Nephron (organoid): ENCODE data around the gene MEGF6.
A peak's percentile ranks its signal among the peaks of the same experiment; 100 is the strongest.

Experiments
- H3K27ac Mint-ChIP-seq, 3 experiments: 2 replicates each; pipeline ENCODE4 v1.8.0; 2020; ENCODE audit warnings: mixed read lengths in 3 of 3, mild to moderate bottlenecking in 2 of 3, moderate library complexity in 1 of 3
- H3K27me3 Mint-ChIP-seq: 2 replicates; pipeline ENCODE4 v1.8.0; 2021; ENCODE audit warnings: low read depth, mild to moderate bottlenecking, moderate library complexity, mixed read lengths
- H3K36me3 Mint-ChIP-seq: 2 replicates; pipeline ENCODE4 v1.8.0; 2020; ENCODE audit warnings: low read depth, mixed read lengths
- H3K4me1 Mint-ChIP-seq: 2 replicates; pipeline ENCODE4 v1.8.0; 2020; ENCODE audit warnings: mixed read lengths
- H3K4me3 Mint-ChIP-seq, 3 experiments: 2 replicates each; pipeline ENCODE4 v1.8.0; 2020; ENCODE audit warnings: mild to moderate bottlenecking in 3 of 3, mixed read lengths in 3 of 3, moderate library complexity in 2 of 3
- H3K9me3 Mint-ChIP-seq: 2 replicates; pipeline ENCODE4 v1.8.0; 2020; ENCODE audit warnings: mixed read lengths
- TF ChIP-seq, protein P1 (sequence below), 3 experiments: fragments of 200-600 bp; sonication (generic); IDR thresholded peaks; one replicate each; pipeline ENCODE4 v1.5.0; 2021; ENCODE audit warnings: antibody characterized with exemption in 3 of 3; ENCODE audit not compliant: unreplicated experiment in 3 of 3

The MEGF6 gene, protein sequence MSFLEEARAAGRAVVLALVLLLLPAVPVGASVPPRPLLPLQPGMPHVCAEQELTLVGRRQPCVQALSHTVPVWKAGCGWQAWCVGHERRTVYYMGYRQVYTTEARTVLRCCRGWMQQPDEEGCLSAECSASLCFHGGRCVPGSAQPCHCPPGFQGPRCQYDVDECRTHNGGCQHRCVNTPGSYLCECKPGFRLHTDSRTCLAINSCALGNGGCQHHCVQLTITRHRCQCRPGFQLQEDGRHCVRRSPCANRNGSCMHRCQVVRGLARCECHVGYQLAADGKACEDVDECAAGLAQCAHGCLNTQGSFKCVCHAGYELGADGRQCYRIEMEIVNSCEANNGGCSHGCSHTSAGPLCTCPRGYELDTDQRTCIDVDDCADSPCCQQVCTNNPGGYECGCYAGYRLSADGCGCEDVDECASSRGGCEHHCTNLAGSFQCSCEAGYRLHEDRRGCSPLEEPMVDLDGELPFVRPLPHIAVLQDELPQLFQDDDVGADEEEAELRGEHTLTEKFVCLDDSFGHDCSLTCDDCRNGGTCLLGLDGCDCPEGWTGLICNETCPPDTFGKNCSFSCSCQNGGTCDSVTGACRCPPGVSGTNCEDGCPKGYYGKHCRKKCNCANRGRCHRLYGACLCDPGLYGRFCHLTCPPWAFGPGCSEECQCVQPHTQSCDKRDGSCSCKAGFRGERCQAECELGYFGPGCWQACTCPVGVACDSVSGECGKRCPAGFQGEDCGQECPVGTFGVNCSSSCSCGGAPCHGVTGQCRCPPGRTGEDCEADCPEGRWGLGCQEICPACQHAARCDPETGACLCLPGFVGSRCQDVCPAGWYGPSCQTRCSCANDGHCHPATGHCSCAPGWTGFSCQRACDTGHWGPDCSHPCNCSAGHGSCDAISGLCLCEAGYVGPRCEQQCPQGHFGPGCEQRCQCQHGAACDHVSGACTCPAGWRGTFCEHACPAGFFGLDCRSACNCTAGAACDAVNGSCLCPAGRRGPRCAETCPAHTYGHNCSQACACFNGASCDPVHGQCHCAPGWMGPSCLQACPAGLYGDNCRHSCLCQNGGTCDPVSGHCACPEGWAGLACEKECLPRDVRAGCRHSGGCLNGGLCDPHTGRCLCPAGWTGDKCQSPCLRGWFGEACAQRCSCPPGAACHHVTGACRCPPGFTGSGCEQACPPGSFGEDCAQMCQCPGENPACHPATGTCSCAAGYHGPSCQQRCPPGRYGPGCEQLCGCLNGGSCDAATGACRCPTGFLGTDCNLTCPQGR (N-terminal part only)

DNA sequence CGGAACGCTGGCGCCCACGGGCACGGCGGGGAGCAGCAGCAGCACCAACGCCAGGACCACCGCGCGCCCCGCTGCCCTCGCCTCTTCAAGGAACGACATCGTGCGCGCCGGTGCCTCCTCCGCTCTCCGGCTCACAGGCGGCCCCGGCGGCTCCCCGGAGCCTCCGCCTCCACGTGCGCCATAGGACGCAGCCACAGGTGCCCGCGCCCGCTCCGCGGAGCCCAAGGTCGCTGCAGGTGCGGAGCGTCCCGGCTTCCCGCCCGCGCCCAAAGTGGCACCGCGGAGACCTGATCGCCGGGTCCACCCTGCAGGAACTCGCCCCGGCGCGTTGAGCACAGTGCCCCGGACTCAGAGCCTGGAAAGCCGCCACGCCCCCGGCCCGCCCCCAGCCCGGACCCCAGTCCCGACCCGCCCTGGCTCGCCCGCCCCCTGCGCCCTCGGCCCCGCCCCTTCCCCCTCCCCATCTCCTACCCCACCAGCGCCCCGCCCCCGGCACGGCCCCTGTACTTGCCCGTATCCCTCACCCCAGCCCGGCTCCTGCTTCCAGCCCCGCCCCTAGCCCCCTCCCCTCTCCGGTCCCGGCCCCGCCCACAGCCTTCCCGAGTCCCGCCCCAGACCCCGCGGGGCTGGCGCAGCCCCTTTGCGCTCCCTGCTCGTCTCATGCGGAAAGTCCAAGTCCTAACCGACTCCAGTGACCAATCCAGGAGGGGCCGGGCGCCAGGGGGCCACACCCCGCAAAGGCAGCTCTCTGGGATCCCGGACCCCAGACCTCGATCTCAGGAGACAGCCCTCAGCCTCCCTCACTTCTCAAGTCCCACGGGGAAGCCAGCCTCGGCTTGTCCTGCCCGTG is at the start of gene MEGF6:
TSS of gene MEGF6 (minus strand) at position 339 of the 850 bp plus-strand sequence. CDS start at position 99, 240 bp downstream.
- H3K4me1 Mint-ChIP-seq = peaks cover 48% of the 10 kb centered on the region
- H3K36me3 Mint-ChIP-seq = no peaks in the 10 kb centered on the region
- no peaks in the 10 kb centered on the region for H3K9me3 Mint-ChIP-seq
- H3K27me3 Mint-ChIP-seq = peaks cover 30% of the 10 kb centered on the region
- H3K27ac Mint-ChIP-seq = peak within 1 kb of the TSS; percentile 63 to 94 (median 74)
- TF ChIP-seq, protein P1, sequence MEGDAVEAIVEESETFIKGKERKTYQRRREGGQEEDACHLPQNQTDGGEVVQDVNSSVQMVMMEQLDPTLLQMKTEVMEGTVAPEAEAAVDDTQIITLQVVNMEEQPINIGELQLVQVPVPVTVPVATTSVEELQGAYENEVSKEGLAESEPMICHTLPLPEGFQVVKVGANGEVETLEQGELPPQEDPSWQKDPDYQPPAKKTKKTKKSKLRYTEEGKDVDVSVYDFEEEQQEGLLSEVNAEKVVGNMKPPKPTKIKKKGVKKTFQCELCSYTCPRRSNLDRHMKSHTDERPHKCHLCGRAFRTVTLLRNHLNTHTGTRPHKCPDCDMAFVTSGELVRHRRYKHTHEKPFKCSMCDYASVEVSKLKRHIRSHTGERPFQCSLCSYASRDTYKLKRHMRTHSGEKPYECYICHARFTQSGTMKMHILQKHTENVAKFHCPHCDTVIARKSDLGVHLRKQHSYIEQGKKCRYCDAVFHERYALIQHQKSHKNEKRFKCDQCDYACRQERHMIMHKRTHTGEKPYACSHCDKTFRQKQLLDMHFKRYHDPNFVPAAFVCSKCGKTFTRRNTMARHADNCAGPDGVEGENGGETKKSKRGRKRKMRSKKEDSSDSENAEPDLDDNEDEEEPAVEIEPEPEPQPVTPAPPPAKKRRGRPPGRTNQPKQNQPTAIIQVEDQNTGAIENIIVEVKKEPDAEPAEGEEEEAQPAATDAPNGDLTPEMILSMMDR (IDR thresholded peaks at IDR 0.05; ENCODE audit: unreplicated experiment in 3 of 3) = no peak
- peak within 1 kb of the TSS; percentile 84 to 92 (median 89) for H3K4me3 Mint-ChIP-seq

DNA sequence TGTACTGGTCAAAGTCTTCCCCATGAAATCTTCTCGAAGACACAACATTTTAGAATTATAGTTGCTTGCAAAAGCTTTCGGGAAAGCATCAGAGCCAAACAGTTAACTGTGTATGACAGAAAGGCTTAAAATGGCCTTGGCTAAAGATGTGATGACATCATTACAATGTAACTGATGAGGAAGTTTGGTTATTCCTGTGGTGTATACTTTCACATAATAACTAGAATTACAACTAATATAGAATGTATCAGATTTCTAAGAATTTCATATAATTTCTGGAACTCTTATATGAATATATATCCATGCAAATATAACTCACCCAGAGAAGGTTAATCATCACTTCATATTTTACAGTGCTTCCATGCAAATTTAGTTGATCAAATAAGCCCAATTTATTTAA is 49.4 kb upstream of the MEGF6 start:
- TF ChIP-seq, protein P1 (IDR thresholded peaks at IDR 0.05; ENCODE audit: unreplicated experiment in 3 of 3) = no peak
- peaks cover 57% of the 10 kb centered on the region for H3K27me3 Mint-ChIP-seq
- no peak overlapping the region for H3K27ac Mint-ChIP-seq
- H3K36me3 Mint-ChIP-seq = no peaks in the 10 kb centered on the region
- no peaks in the 10 kb centered on the region for H3K4me1 Mint-ChIP-seq
- H3K9me3 Mint-ChIP-seq = no peaks in the 10 kb centered on the region
- no peak overlapping the region for H3K4me3 Mint-ChIP-seq

DNA sequence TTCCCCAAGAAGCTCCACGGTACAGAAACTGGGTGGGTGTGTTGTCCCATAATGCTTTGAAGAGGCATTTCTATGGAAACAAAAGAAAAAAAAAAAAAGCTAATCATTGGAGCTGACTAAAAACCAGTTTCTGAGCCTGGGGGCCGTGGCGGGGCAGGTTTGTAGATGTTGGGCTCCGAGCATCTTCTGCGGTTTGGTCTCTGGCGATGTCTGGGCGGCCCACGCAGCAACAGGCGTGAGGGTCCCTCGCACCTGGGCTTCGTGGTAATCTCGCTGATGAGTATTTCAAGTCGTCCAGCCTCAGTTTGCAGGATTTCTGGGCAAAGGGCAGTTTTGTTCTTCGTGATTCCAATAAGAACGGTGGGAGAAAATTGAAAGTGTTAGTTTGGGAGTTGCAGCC is 47.8 kb upstream of the MEGF6 start:
- Mint-ChIP-seq H3K27me3 (peaks cover 64% of the 10 kb centered on the region), H3K27ac (no peak overlapping the region), H3K9me3 (no peaks in the 10 kb centered on the region), H3K4me3 (no peak overlapping the region), H3K36me3 (no peaks in the 10 kb centered on the region), H3K4me1 (no peaks in the 10 kb centered on the region)
- TF ChIP-seq, protein P1 (IDR thresholded peaks at IDR 0.05; ENCODE audit: unreplicated experiment in 3 of 3) = no peak

DNA sequence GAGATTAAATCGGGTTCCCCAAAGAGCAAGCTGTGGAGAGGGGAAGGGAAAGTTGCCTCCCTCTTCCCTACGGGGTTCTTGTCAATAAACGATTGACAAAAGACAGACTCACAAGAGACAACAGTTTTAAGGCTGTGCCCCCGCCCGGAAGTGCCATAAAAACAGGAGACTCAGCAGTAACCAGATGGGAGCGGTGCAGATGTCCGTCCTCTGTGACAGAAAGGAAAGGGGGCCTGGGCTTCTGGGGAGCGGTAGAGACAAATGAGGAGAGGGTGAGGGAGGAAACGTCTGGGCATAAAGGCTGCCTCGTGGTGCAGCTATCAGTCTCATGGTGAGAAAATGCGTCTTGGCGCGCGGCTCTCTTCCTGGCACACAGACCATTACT is 46.9 kb upstream of the MEGF6 start:
- no peaks in the 10 kb centered on the region for H3K36me3 Mint-ChIP-seq
- no peaks in the 10 kb centered on the region for H3K4me1 Mint-ChIP-seq
- no peaks in the 10 kb centered on the region for H3K9me3 Mint-ChIP-seq
- no peak overlapping the region for H3K4me3 Mint-ChIP-seq
- H3K27ac Mint-ChIP-seq = no peak overlapping the region
- H3K27me3 Mint-ChIP-seq = peaks cover 69% of the 10 kb centered on the region
- TF ChIP-seq, protein P1 (IDR thresholded peaks at IDR 0.05; ENCODE audit: unreplicated experiment in 3 of 3) = no peak

DNA sequence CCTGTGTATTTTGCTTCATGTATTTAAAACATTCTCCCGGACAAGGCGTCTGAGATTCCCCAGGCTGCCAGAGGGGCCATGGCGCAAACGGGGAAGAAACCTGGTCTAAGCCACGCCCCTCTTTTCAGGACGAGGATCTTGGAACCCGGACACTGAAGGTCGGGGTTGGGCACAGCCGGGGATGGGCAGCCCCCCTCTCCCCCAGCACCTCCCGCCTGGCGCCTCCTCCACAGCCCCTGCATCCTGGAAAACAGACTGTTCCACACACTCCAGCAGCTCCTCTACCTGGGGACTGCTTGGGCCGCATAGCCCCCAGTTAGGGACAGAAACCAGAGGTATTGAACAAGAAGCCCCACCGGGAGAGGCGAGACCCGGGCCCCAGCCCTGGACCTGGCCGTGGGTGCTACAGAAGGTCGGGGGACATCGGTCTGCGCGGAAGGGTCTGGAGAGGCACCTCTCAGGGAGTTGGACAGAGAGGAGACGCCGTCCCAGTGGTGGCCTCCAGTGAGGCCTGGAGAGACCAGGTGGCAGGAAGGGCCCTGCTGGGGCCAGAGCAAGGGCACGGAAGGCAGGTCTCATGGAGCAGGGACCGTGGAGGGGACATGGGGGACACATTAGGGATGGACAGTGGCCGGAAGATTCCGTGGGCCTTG is 46.4 kb upstream of the MEGF6 start:
- Mint-ChIP-seq H3K27me3 (peaks cover 69% of the 10 kb centered on the region), H3K4me1 (no peaks in the 10 kb centered on the region), H3K9me3 (no peaks in the 10 kb centered on the region), H3K36me3 (no peaks in the 10 kb centered on the region), H3K4me3 (no peak overlapping the region), H3K27ac (no peak overlapping the region)
- TF ChIP-seq, protein P1 (IDR thresholded peaks at IDR 0.05; ENCODE audit: unreplicated experiment in 3 of 3) = no peak
